ENCODE data around the gene SMIM36.

The SMIM36 gene

GRCh38 chr17:55496094-55496881, 15.0 kb downstream of the SMIM36 start (continued):
- TF ChIP-seq CSRNP3 (CRISPR knock-in tag; IDR thresholded peaks at IDR 0.05) (no peak), BACH2 (CRISPR knock-in tag; IDR thresholded peaks at IDR 0.05; ENCODE audit: borderline replicate concordance) (no peak), GLIS3 (CRISPR knock-in tag; IDR thresholded peaks at IDR 0.05) (no peak), ARNTL (CRISPR knock-in tag; IDR thresholded peaks at IDR 0.05; ENCODE audit: borderline replicate concordance, low read depth) (no peak), ZNF8 (CRISPR knock-in tag; IDR thresholded peaks at IDR 0.05) (no peak)

- no peak for TF ChIP-seq CREB5 (CRISPR knock-in tag; IDR thresholded peaks at IDR 0.05; ENCODE audit: low read depth)
- TF ChIP-seq POU6F1 (CRISPR knock-in tag; IDR thresholded peaks at IDR 0.05; ENCODE audit: borderline replicate concordance, low read depth): no peak
- TF ChIP-seq ZC3H10 (CRISPR knock-in tag; IDR thresholded peaks at IDR 0.05): no peak
- TF ChIP-seq GLIS3 (CRISPR knock-in tag; IDR thresholded peaks at IDR 0.05): no peak
- TF ChIP-seq RARB (CRISPR knock-in tag; IDR thresholded peaks at IDR 0.05): no peak
- TF ChIP-seq CSRNP3 (CRISPR knock-in tag; IDR thresholded peaks at IDR 0.05): no peak
- TF ChIP-seq ISL1 (CRISPR knock-in tag; IDR thresholded peaks at IDR 0.05): no peak
- TF ChIP-seq ZNF70 (CRISPR knock-in tag; IDR thresholded peaks at IDR 0.05): no peak
- no peak for TF ChIP-seq TCF4 (CRISPR knock-in tag; IDR thresholded peaks at IDR 0.05; ENCODE audit: borderline replicate concordance)
- no peak for TF ChIP-seq ESRRG (CRISPR knock-in tag; IDR thresholded peaks at IDR 0.05)
- no peak for TF ChIP-seq SNAI2 (CRISPR knock-in tag; IDR thresholded peaks at IDR 0.05)
- no peak for TF ChIP-seq TSHZ2 (CRISPR knock-in tag; IDR thresholded peaks at IDR 0.05)
- no peak for TF ChIP-seq ZFP3 (CRISPR knock-in tag; IDR thresholded peaks at IDR 0.05)
- no peak for TF ChIP-seq ZFP30 (CRISPR knock-in tag; IDR thresholded peaks at IDR 0.05)
- no peak for ATAC-seq
These were observed 16.0 kb downstream of the SMIM36 start for GRCh38 chr17:55495239-55495638.

- no peak for ATAC-seq
- TF ChIP-seq GLIS3 (CRISPR knock-in tag; IDR thresholded peaks at IDR 0.05) (no peak), ESRRG (CRISPR knock-in tag; IDR thresholded peaks at IDR 0.05) (no peak), PATZ1 (CRISPR knock-in tag; IDR thresholded peaks at IDR 0.05; ENCODE audit: borderline replicate concordance) (no peak), CSDC2 (CRISPR knock-in tag; IDR thresholded peaks at IDR 0.05) (no peak), BACH2 (CRISPR knock-in tag; IDR thresholded peaks at IDR 0.05; ENCODE audit: borderline replicate concordance) (no peak)
These were observed 18.4 kb downstream of the SMIM36 start for GRCh38 chr17:55492781-55493341.
